ENCODE measurements around the gene NTM.

DNA sequence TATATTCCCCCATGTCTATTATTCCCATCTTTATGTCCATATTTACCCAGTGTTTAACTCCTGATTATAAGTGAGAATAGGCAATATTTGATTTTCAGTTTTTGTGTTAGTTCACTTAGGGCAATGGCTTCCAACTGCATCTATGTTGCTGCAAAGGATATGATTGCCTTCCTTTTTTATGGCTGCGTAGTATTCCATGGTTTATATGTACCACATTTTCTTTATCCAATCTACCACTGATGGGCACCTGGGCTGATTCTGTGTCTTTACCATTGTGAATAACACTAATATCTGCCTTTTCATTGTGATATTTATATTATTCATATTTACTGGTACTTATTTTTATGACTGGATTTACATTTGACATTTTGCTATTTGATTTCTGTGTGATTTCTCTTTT, 649.6 kb downstream of the NTM start:
- TF ChIP-seq, protein P1, sequence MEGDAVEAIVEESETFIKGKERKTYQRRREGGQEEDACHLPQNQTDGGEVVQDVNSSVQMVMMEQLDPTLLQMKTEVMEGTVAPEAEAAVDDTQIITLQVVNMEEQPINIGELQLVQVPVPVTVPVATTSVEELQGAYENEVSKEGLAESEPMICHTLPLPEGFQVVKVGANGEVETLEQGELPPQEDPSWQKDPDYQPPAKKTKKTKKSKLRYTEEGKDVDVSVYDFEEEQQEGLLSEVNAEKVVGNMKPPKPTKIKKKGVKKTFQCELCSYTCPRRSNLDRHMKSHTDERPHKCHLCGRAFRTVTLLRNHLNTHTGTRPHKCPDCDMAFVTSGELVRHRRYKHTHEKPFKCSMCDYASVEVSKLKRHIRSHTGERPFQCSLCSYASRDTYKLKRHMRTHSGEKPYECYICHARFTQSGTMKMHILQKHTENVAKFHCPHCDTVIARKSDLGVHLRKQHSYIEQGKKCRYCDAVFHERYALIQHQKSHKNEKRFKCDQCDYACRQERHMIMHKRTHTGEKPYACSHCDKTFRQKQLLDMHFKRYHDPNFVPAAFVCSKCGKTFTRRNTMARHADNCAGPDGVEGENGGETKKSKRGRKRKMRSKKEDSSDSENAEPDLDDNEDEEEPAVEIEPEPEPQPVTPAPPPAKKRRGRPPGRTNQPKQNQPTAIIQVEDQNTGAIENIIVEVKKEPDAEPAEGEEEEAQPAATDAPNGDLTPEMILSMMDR (conservative IDR thresholded peaks at IDR 0.05; ENCODE audit: low read length): no peak
- TF ChIP-seq EZH2phosphoT487 (IDR thresholded peaks at IDR 0.05; ENCODE audit: borderline replicate concordance): no peak

Data from Loucy (cell line).